GM18858 (cell line): ENCODE data around the gene KIRREL3.

Experiments
- ATAC-seq: cut with Tn5 transposase; IDR thresholded peaks from one replicate; pipeline ENCODE4 v1.9.1; 2021; ENCODE audit not compliant: unreplicated experiment

Gene KIRREL3

GRCh38 chr11:126547691-126548090 is 452.9 kb downstream of the KIRREL3 start:
- no peak for ATAC-seq

- no peak for ATAC-seq
Measured at GRCh38 chr11:126547161-126547560, 453.4 kb downstream of the KIRREL3 start.

GRCh38 chr11:126546694-126547093 is 453.9 kb downstream of the KIRREL3 start:
- ATAC-seq: no peak

- no peak for ATAC-seq
Measured at GRCh38 chr11:126546191-126546590, 454.4 kb downstream of the KIRREL3 start.

- ATAC-seq: no peak
Measured at GRCh38 chr11:126545057-126545555, 455.5 kb downstream of the KIRREL3 start.

GRCh38 chr11:126544108-126545056 is 456.2 kb downstream of the KIRREL3 start:
- ATAC-seq: no peak

- ATAC-seq: no peak
Measured at GRCh38 chr11:126543691-126544090, 456.9 kb downstream of the KIRREL3 start.

GRCh38 chr11:126542334-126543015 is 458.1 kb downstream of the KIRREL3 start:
- ATAC-seq: no peak

GRCh38 chr11:126538071-126538470 is 462.5 kb downstream of the KIRREL3 start:
- no peak for ATAC-seq

GRCh38 chr11:126537492-126537891 is 463.1 kb downstream of the KIRREL3 start:
- ATAC-seq: no peak

- no peak for ATAC-seq
Measured at GRCh38 chr11:126534141-126534805, 466.3 kb downstream of the KIRREL3 start.

- ATAC-seq: no peak
Measured at GRCh38 chr11:126533560-126533959, 467.0 kb downstream of the KIRREL3 start.

- no peak for ATAC-seq
Measured at GRCh38 chr11:126530416-126530815, 470.2 kb downstream of the KIRREL3 start.

GRCh38 chr11:126529037-126529436 is 471.5 kb downstream of the KIRREL3 start:
- no peak for ATAC-seq

- no peak for ATAC-seq
Measured at GRCh38 chr11:126528075-126528474, 472.5 kb downstream of the KIRREL3 start.

GRCh38 chr11:126527651-126528050 is 472.9 kb downstream of the KIRREL3 start:
- no peak for ATAC-seq

- ATAC-seq: no peak
Measured at GRCh38 chr11:126526471-126526870, 474.1 kb downstream of the KIRREL3 start.

GRCh38 chr11:126525702-126526101 is 474.9 kb downstream of the KIRREL3 start:
- no peak for ATAC-seq

- no peak for ATAC-seq
Measured at GRCh38 chr11:126525216-126525615, 475.4 kb downstream of the KIRREL3 start.

GRCh38 chr11:126523441-126524205 is 476.9 kb downstream of the KIRREL3 start:
- ATAC-seq: no peak

- ATAC-seq: no peak
Measured at GRCh38 chr11:126522606-126523005, 478.0 kb downstream of the KIRREL3 start.
